Calu3 (cell line): ENCODE results near the gene SNRNP25. TPM values are rescaled to one million over a fixed set of nuclear protein-coding genes. Genes with fewer than 3 reads are reported as not detected.
A peak's percentile ranks its signal among the peaks of the same experiment; 100 is the strongest.

ENCODE experiments used
- BruUV-seq: library from RNA; stranded (reverse); fragments of 400-500 nt; replicated peaks from 2 replicates; lab custom pipeline; 2021; lab: Mats Ljungman, UMichigan
- CTCF ChIA-PET: fragments of 300-600 bp; sonication (Branson Sonifier 250); formaldehyde crosslinking; loops from one replicate; lab custom pipeline; 2022; ENCODE audit warnings: antibody characterized with exemption; lab: Charles Lee
- DNase-seq: peaks from one replicate; pipeline ENCODE4 v3.0.0; 2022
- H3K27ac Mint-ChIP-seq: one replicate; pipeline ENCODE4 v1.8.0; 2022; ENCODE audit warnings: mixed read lengths; ENCODE audit not compliant: unreplicated experiment
- H3K27me3 Mint-ChIP-seq: one replicate; pipeline ENCODE4 v1.8.0; 2022; ENCODE audit warnings: mixed read lengths; ENCODE audit not compliant: unreplicated experiment
- H3K36me3 Mint-ChIP-seq: one replicate; pipeline ENCODE4 v1.8.0; 2022; ENCODE audit warnings: mild to moderate bottlenecking, moderate library complexity, mixed read lengths; ENCODE audit not compliant: insufficient read depth, unreplicated experiment
- H3K4me1 Mint-ChIP-seq: one replicate; pipeline ENCODE4 v1.8.0; 2022; ENCODE audit warnings: mild to moderate bottlenecking, low read depth, mixed read lengths; ENCODE audit not compliant: unreplicated experiment
- H3K4me3 Mint-ChIP-seq: one replicate; pipeline ENCODE4 v1.8.0; 2022; ENCODE audit warnings: mild to moderate bottlenecking, low read depth, moderate library complexity, mixed read lengths; ENCODE audit not compliant: unreplicated experiment
- H3K9me3 Mint-ChIP-seq: one replicate; pipeline ENCODE4 v1.8.0; 2022; ENCODE audit warnings: low read depth, mixed read lengths; ENCODE audit not compliant: unreplicated experiment
- CTCF ChIP-seq: fragments of 200-600 bp; IDR thresholded peaks from one replicate; pipeline ENCODE4 v1.8.0; 2022; ENCODE audit warnings: antibody characterized with exemption; ENCODE audit not compliant: unreplicated experiment
- intact Hi-C: fragments of 100-400 bp; cut with micrococcal nuclease; formaldehyde crosslinking; loops from one replicate; pipeline ENCODE4 v1.10.0; 2022; ENCODE audit not compliant: unreplicated experiment
- total RNA-seq: library from RNA; stranded (reverse); gene quantifications from 2 replicates; pipeline ENCODE4 v1.2.3, GENCODE V29; 2022

SNRNP25 gene
- total RNA-seq, 1 experiment from 2014 or later, result 38.7 TPM

- no peak for TF ChIP-seq CTCF
- no peak overlapping the region for H3K4me3 Mint-ChIP-seq
- no peaks in the 10 kb centered on the region for H3K27me3 Mint-ChIP-seq
- no peaks in the 10 kb centered on the region for H3K9me3 Mint-ChIP-seq
- no peak overlapping the region for H3K27ac Mint-ChIP-seq
- CTCF ChIA-PET, result interaction anchor here (0.8 to 2.7 kb wide), 3 partner anchors 18 to 30 kb away, joined by 3 to 47 read pairs (median 10); no protein-coding TSS in a partner anchor
- intact Hi-C loops, result no loop called here
- H3K36me3 Mint-ChIP-seq, result peaks cover 64% of the 10 kb centered on the region
- BruUV-seq, result no TSS peak
- no peak for DNase-seq
- H3K4me1 Mint-ChIP-seq, result no peaks in the 10 kb centered on the region
These were observed 41.3 kb downstream of the SNRNP25 start for GRCh38 chr16:94918-95265.

GRCh38 chr16:96935-97381 lies 43.3 kb downstream of the SNRNP25 start:
- peaks cover 61% of the 10 kb centered on the region for H3K36me3 Mint-ChIP-seq
- TF ChIP-seq CTCF, result peak; percentile 99
- H3K4me3 Mint-ChIP-seq, result no peak overlapping the region
- intact Hi-C loops, result loop anchor here (2.0 kb wide), 1 partner anchor 32 kb away; no protein-coding TSS in a partner anchor
- CTCF ChIA-PET, result interaction anchor here (0.6 to 2.7 kb wide), 13 partner anchors 10 to 1398 kb away, joined by 3 to 47 read pairs (median 4); partner anchors contain the start of genes MRPL28 and RHBDF1
- H3K9me3 Mint-ChIP-seq, result no peaks in the 10 kb centered on the region
- peak; percentile 94 for DNase-seq
- H3K27me3 Mint-ChIP-seq, result no peaks in the 10 kb centered on the region
- H3K4me1 Mint-ChIP-seq, result no peaks in the 10 kb centered on the region
- BruUV-seq, result no TSS peak
- no peak overlapping the region for H3K27ac Mint-ChIP-seq

GRCh38 chr16:97822-98221 lies 44.2 kb downstream of the SNRNP25 start:
- peaks cover 61% of the 10 kb centered on the region for H3K36me3 Mint-ChIP-seq
- H3K9me3 Mint-ChIP-seq, result no peaks in the 10 kb centered on the region
- BruUV-seq, result no TSS peak
- CTCF ChIA-PET, result interaction anchor here (0.8 to 2.7 kb wide), 4 partner anchors 9 to 35 kb away, joined by 3 to 47 read pairs (median 9); no protein-coding TSS in a partner anchor
- DNase-seq, result no peak
- no peak overlapping the region for H3K4me3 Mint-ChIP-seq
- intact Hi-C loops, result loop anchor here (2.0 kb wide), 1 partner anchor 33 kb away; no protein-coding TSS in a partner anchor
- no peaks in the 10 kb centered on the region for H3K4me1 Mint-ChIP-seq
- H3K27ac Mint-ChIP-seq, result no peak overlapping the region
- H3K27me3 Mint-ChIP-seq, result no peaks in the 10 kb centered on the region
- TF ChIP-seq CTCF, result no peak

GRCh38 chr16:100989-101388 lies 47.4 kb downstream of the SNRNP25 start:
- no peak overlapping the region for H3K4me3 Mint-ChIP-seq
- CTCF ChIA-PET, result no interaction called here
- DNase-seq, result no peak
- intact Hi-C loops, result no loop called here
- H3K4me1 Mint-ChIP-seq, result no peaks in the 10 kb centered on the region
- no peaks in the 10 kb centered on the region for H3K27me3 Mint-ChIP-seq
- TF ChIP-seq CTCF, result no peak
- no peak overlapping the region for H3K27ac Mint-ChIP-seq
- H3K9me3 Mint-ChIP-seq, result no peaks in the 10 kb centered on the region
- BruUV-seq, result no TSS peak
- peaks cover 57% of the 10 kb centered on the region for H3K36me3 Mint-ChIP-seq
